K562 (cell line): ENCODE measurements around the gene SETD1B. TPM values are rescaled to one million over a fixed set of nuclear protein-coding genes. Genes with fewer than 3 reads are reported as not detected.

ENCODE experiments used
- BRD9 ChIP-seq: fragments of 450-650 bp; IDR thresholded peaks from 2 replicates; pipeline ENCODE4 v1.6.1; 2018; ENCODE audit warnings: low read depth; ENCODE audit not compliant: partially characterized antibody
- CC2D1A ChIP-seq: fragments of 450-650 bp; IDR thresholded peaks from 2 replicates; pipeline ENCODE4 v1.6.1; 2017; ENCODE audit warnings: mild to moderate bottlenecking
- CHCHD3 ChIP-seq: fragments of 250-450 bp; sonication (Bioruptor Pico); IDR thresholded peaks from 2 replicates; pipeline ENCODE4 v2.1.2; 2022; ENCODE audit warnings: mild to moderate bottlenecking
- GTF2F1 ChIP-seq: IDR thresholded peaks from 2 replicates; pipeline ENCODE4 v1.6.1; 2011; ENCODE audit warnings: low read depth, low read length, improper control_type of control experiment
- MEF2D ChIP-seq: conservative IDR thresholded peaks from 2 replicates; pipeline ENCODE4 v1.6.1; 2016; ENCODE audit warnings: low read depth, missing genetic modification characterization, missing compliant biosample characterization
- NR1H2 ChIP-seq: sonication (generic); formaldehyde crosslinking; IDR thresholded peaks from 2 replicates; pipeline ENCODE4 v1.4.0; 2020; ENCODE audit warnings: mild to moderate bottlenecking, missing genetic modification reagents
- NRF1 ChIP-seq, 2 experiments: fragments of 450-650 bp; IDR thresholded peaks in 1 of 2; conservative IDR thresholded peaks in 1 of 2; 2 replicates each; pipeline ENCODE4 v1.6.1; 2014; ENCODE audit warnings: mild to moderate bottlenecking in 2 of 2
- PHB ChIP-seq: fragments of 250-450 bp; sonication (Bioruptor Pico); IDR thresholded peaks from 2 replicates; pipeline ENCODE4 v1.5.0; 2021
- POLR2B ChIP-seq: fragments of 450-650 bp; IDR thresholded peaks from 2 replicates; pipeline ENCODE4 v1.6.1; 2018; ENCODE audit warnings: low read depth; ENCODE audit not compliant: partially characterized antibody
- POLR3A ChIP-seq: IDR thresholded peaks from 2 replicates; pipeline ENCODE4 v1.6.1; 2011; ENCODE audit warnings: borderline replicate concordance, mild to moderate bottlenecking, moderate library complexity; ENCODE audit not compliant: insufficient read length, insufficient read depth; ENCODE audit errors: extremely low read depth
- RBBP5 ChIP-seq: fragments of 200-600 bp; sonication (generic); IDR thresholded peaks from 2 replicates; pipeline ENCODE4 v1.6.1; 2012; ENCODE audit warnings: borderline replicate concordance, mild to moderate bottlenecking, low read length, control low read depth, inconsistent platforms; ENCODE audit not compliant: insufficient read depth, poor library complexity, severe bottlenecking
- SAP30 ChIP-seq: fragments of 200-600 bp; sonication (generic); IDR thresholded peaks from 2 replicates; pipeline ENCODE4 v1.6.1; 2012; ENCODE audit warnings: borderline replicate concordance, low read depth, mild to moderate bottlenecking, moderate library complexity, low read length, control low read depth, inconsistent platforms; ENCODE audit not compliant: insufficient read depth, poor library complexity, severe bottlenecking
- SMAD1 ChIP-seq: fragments of 150-350 bp; IDR thresholded peaks from 2 replicates; pipeline ENCODE4 v1.6.1; 2014; ENCODE audit warnings: low read length, low read depth; ENCODE audit not compliant: partially characterized antibody
- TBP ChIP-seq: optimal IDR thresholded peaks from 2 replicates; pipeline ENCODE3; 2011; ENCODE audit warnings: low read depth, low read length, improper control_type of control experiment
- TOE1 ChIP-seq, 2 experiments: fragments of 450-650 bp in 1 of 2; sonication (generic) in 1 of 2; formaldehyde crosslinking in 1 of 2; IDR thresholded peaks; 2 replicates each; pipeline versions ENCODE4 v1.7.1 to v1.8.0; 2016 to 2022; ENCODE audit warnings: borderline replicate concordance in 2 of 2, mild to moderate bottlenecking in 2 of 2, antibody characterized with exemption in 1 of 2, inconsistent platforms in 1 of 2, low read depth in 1 of 2, missing genetic modification reagents in 1 of 2, moderate library complexity in 1 of 2
- U2AF2 ChIP-seq: fragments of 200-400 bp; formaldehyde crosslinking; optimal IDR thresholded peaks from 2 replicates; pipeline ENCODE3; 2017; ENCODE audit warnings: low read depth, mild to moderate bottlenecking, low read length
- ZBTB17 ChIP-seq: fragments of 450-650 bp; formaldehyde crosslinking; IDR thresholded peaks from 2 replicates; pipeline ENCODE4 v1.4.0; 2020; ENCODE audit warnings: mild to moderate bottlenecking
- ZC3H4 ChIP-seq: sonication (generic); formaldehyde crosslinking; IDR thresholded peaks from 2 replicates; pipeline ENCODE4 v1.9.0; 2021; ENCODE audit warnings: missing genetic modification reagents, borderline replicate concordance
- ZNF133 ChIP-seq: fragments of 250-450 bp; sonication (Bioruptor Pico); IDR thresholded peaks from 2 replicates; pipeline ENCODE4 v1.4.0; 2020; ENCODE audit warnings: mild to moderate bottlenecking
- polyA plus RNA-seq, 8 experiments: library from polyadenylated mRNA; depleted of rRNA in 4 of 8; stranded (reverse) in 5 of 8; unstranded in 3 of 8; fragments of >200 nt; fragmentation: Nextera tagmentation in 2 of 8; fragmentation: Illumina TruSeq in 1 of 8; extraction: Ambion mirVana in 2 of 8; extraction: Trizol in 1 of 8; gene quantifications; 2 replicates each; pipeline versions ENCODE4 v1.2.1 to v1.2.3, GENCODE V29; 2011 to 2014; ENCODE audit warnings: inconsistent platforms in 1 of 8, missing spikeins in 1 of 8
- total RNA-seq, 7 experiments: library from RNA; depleted of rRNA in 6 of 7; stranded (reverse); fragments of >200 nt in 6 of 7; fragmentation: Illumina TruSeq in 2 of 7; extraction: Trizol in 2 of 7; gene quantifications; 2 replicates each; pipeline versions ENCODE4 v1.2.1 to v1.2.3, GENCODE V29; 2011 to 2021; ENCODE audit warnings: low replicate concordance in 1 of 7
- TF ChIP-seq, protein P1 (sequence below): fragments of 450-650 bp; IDR thresholded peaks from 2 replicates; pipeline ENCODE4 v1.6.1; 2014; ENCODE audit warnings: low read depth, mild to moderate bottlenecking, moderate library complexity, borderline replicate concordance
- TF ChIP-seq, protein P2 (sequence below): sonication (generic); formaldehyde crosslinking; IDR thresholded peaks from 2 replicates; pipeline ENCODE4 v1.8.0; 2022; ENCODE audit warnings: mild to moderate bottlenecking, missing genetic modification reagents

Gene SETD1B
- total and polyA plus RNA-seq, 9 of the 15 experiments (the other 6 are each of a cell fraction or from before 2014, with no cell fraction given) = 0.48 to 26.6 (median 2.3) TPM

DNA sequence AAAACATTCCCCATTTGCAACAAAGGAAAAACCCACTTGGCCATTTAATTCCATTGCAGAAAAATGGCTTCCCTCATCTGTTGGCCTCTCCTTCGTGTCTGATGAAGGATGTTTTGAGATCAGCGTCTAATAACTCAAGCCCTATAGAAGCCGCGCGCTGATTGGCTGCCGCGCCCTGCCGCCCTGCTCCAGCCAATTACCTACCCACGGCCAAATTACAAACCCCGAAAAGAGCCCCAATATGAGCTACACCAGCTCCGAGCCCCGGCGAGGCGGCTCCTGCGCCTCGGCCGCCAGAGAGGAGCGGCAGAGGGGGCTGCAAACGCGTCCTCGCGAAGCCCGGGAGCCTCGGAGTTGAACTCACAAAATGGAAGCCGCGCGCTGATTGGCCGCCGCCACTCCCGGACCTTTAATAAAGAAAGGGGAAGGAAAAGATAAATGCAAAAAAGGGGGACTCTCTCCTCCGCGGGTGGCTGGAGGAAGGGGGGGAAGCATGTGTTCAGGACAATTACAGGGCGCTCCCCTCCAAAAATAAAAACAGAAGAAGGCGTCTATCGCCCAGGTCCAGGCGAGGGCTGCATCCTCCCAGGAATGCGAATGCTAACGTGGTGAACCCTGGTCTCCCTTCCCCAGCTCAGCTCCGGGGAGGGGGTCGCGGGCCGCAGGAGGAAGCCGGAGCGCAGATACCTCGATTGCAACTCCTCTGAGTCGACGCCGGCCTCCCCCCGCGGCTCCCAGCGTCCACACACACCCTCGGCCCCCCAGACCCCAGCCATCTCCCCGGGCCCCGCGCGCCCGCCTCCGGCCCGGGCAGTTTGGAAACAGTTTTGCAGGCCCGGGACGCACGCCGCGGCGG, 738 bp upstream of the SETD1B start (continued):
- TF ChIP-seq POLR3A (no peak), SAP30 (peak; percentile 66), RBBP5 (peak; percentile 10), CHCHD3 (CRISPR knock-in tag) (peak; percentile 59; the same call in 1 of the 2 replicates), POLR2B (peak; percentile 98), SMAD1 (peak; percentile 95), NRF1 (conservative IDR thresholded peaks at IDR 0.05 in 1 of 2, IDR thresholded peaks at IDR 0.05 in 1 of 2) (peak; percentile 63 to 71), GTF2F1 (0 out of 2 replicates have a peak, but pooled peaks have one; percentile 63), CC2D1A (no peak; the same call in 1 of the 2 replicates), TOE1 (IDR thresholded peaks at IDR 0.05; ENCODE audit: borderline replicate concordance) (no peak), TOE1 (CRISPR knock-in tag; IDR thresholded peaks at IDR 0.05; ENCODE audit: borderline replicate concordance, low read depth) (no peak), MEF2D (tag) (0 out of 2 replicates have a peak, but pooled peaks have one; percentile 11), U2AF2 (no peak), ZC3H4 (CRISPR knock-in tag) (0 out of 2 replicates have a peak, but pooled peaks have one; percentile 56), NR1H2 (CRISPR knock-in tag) (peak; percentile 75; the same call in 1 of the 2 replicates), PHB (no peak), TBP (peak; percentile 98), ZBTB17 (CRISPR knock-in tag) (peak; percentile 98), BRD9 (peak; percentile 59), ZNF133 (no peak)
- TF ChIP-seq, protein P1, sequence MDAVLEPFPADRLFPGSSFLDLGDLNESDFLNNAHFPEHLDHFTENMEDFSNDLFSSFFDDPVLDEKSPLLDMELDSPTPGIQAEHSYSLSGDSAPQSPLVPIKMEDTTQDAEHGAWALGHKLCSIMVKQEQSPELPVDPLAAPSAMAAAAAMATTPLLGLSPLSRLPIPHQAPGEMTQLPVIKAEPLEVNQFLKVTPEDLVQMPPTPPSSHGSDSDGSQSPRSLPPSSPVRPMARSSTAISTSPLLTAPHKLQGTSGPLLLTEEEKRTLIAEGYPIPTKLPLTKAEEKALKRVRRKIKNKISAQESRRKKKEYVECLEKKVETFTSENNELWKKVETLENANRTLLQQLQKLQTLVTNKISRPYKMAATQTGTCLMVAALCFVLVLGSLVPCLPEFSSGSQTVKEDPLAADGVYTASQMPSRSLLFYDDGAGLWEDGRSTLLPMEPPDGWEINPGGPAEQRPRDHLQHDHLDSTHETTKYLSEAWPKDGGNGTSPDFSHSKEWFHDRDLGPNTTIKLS = peak; percentile 62; the same call in 1 of the 2 replicates
- TF ChIP-seq, protein P2, sequence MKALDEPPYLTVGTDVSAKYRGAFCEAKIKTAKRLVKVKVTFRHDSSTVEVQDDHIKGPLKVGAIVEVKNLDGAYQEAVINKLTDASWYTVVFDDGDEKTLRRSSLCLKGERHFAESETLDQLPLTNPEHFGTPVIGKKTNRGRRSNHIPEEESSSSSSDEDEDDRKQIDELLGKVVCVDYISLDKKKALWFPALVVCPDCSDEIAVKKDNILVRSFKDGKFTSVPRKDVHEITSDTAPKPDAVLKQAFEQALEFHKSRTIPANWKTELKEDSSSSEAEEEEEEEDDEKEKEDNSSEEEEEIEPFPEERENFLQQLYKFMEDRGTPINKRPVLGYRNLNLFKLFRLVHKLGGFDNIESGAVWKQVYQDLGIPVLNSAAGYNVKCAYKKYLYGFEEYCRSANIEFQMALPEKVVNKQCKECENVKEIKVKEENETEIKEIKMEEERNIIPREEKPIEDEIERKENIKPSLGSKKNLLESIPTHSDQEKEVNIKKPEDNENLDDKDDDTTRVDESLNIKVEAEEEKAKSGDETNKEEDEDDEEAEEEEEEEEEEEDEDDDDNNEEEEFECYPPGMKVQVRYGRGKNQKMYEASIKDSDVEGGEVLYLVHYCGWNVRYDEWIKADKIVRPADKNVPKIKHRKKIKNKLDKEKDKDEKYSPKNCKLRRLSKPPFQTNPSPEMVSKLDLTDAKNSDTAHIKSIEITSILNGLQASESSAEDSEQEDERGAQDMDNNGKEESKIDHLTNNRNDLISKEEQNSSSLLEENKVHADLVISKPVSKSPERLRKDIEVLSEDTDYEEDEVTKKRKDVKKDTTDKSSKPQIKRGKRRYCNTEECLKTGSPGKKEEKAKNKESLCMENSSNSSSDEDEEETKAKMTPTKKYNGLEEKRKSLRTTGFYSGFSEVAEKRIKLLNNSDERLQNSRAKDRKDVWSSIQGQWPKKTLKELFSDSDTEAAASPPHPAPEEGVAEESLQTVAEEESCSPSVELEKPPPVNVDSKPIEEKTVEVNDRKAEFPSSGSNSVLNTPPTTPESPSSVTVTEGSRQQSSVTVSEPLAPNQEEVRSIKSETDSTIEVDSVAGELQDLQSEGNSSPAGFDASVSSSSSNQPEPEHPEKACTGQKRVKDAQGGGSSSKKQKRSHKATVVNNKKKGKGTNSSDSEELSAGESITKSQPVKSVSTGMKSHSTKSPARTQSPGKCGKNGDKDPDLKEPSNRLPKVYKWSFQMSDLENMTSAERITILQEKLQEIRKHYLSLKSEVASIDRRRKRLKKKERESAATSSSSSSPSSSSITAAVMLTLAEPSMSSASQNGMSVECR (CRISPR knock-in tag) = peak; percentile 73; the same call in 1 of the 2 replicates
